BE2C (cell line): ENCODE data around the gene STX18.

Source experiments
- DNase-seq: peaks from one replicate; pipeline ENCODE4 v3.0.0-alpha.2; 2020
- H3K27me3 ChIP-seq: fragments of 250-450 bp; sonication (Bioruptor Pico); 2 replicates; pipeline ENCODE4 v1.5.1; 2020; ENCODE audit warnings: mild to moderate bottlenecking
- H3K36me3 ChIP-seq: fragments of 250-450 bp; sonication (Bioruptor Pico); 2 replicates; pipeline ENCODE4 v1.5.1; 2020; ENCODE audit warnings: mild to moderate bottlenecking
- H3K4me1 ChIP-seq: fragments of 250-450 bp; sonication (Bioruptor Pico); 2 replicates; pipeline ENCODE4 v1.5.1; 2020
- H3K4me3 ChIP-seq: 2 replicates; pipeline ENCODE4 v1.5.1; 2011; ENCODE audit warnings: low read depth, low read length
- H3K9me3 ChIP-seq: fragments of 250-450 bp; sonication (Bioruptor Pico); 2 replicates; pipeline ENCODE4 v1.5.1; 2020
- CTCF ChIP-seq: IDR thresholded peaks from 2 replicates; pipeline ENCODE4 v1.5.1; 2012; ENCODE audit warnings: mild to moderate bottlenecking, low read depth, low read length

Gene STX18

GRCh38 chr4:4533461-4534169 lies 8.2 kb downstream of the STX18 start:
- H3K4me3 ChIP-seq: no peak overlapping the region
- no peak for TF ChIP-seq CTCF
- DNase-seq: no peak
- no peaks in the 10 kb centered on the region for H3K27me3 ChIP-seq
- no peaks in the 10 kb centered on the region for H3K4me1 ChIP-seq
- no peaks in the 10 kb centered on the region for H3K36me3 ChIP-seq
- no peaks in the 10 kb centered on the region for H3K9me3 ChIP-seq

DNA sequence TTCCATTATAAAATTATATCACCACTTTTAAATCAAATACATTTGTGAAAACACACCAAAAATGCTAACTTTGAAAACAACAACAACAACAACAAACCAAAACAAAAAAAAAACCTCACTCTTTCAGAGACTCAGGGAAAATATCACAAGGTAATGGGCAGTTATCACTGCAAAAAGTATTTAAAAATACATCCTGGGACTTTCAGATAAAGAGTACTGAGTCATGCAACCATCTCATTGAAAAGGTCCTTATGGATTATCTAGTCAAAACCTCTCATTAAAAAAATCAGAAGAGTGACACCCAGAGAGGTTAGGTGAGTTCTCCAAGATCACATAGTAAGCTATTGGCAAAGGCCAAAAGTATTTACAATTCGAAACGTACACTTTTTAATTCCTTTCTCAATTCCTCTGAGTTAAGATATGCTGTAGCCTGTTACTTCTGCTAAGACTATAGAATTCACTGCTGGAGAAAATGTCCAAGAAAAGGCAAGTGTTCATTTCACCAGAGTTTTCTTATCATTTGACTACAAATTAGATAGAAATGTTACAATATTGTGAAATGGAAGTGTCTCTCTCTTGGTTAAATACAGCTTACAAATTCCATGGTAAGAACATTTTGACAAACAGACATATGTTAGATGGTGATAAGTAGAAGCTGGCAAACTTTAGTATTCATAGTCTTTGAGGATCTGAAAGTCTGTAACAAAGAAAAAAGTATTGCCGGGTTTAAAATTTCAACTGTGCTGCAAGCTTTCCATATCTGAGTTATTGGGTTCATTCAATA lies 9.3 kb downstream of the STX18 start:
- Histone ChIP-seq H3K4me1 (no peaks in the 10 kb centered on the region), H3K9me3 (no peaks in the 10 kb centered on the region), H3K4me3 (no peak overlapping the region), H3K27me3 (no peaks in the 10 kb centered on the region), H3K36me3 (no peaks in the 10 kb centered on the region)
- TF ChIP-seq CTCF: no peak
- DNase-seq: no peak

GRCh38 chr4:4529392-4529791 lies 12.5 kb downstream of the STX18 start:
- no peaks in the 10 kb centered on the region for H3K9me3 ChIP-seq
- H3K27me3 ChIP-seq: no peaks in the 10 kb centered on the region
- no peaks in the 10 kb centered on the region for H3K4me1 ChIP-seq
- TF ChIP-seq CTCF: no peak
- no peaks in the 10 kb centered on the region for H3K36me3 ChIP-seq
- H3K4me3 ChIP-seq: no peak overlapping the region
- no peak for DNase-seq

GRCh38 chr4:4526401-4526800 lies 15.4 kb downstream of the STX18 start:
- Histone ChIP-seq H3K9me3 (no peaks in the 10 kb centered on the region), H3K27me3 (no peaks in the 10 kb centered on the region), H3K36me3 (no peaks in the 10 kb centered on the region), H3K4me1 (no peaks in the 10 kb centered on the region), H3K4me3 (no peak overlapping the region)
- DNase-seq: no peak
- TF ChIP-seq CTCF: no peak

- H3K4me3 ChIP-seq: no peak overlapping the region
- H3K36me3 ChIP-seq: no peaks in the 10 kb centered on the region
- H3K27me3 ChIP-seq: no peaks in the 10 kb centered on the region
- DNase-seq: no peak
- H3K9me3 ChIP-seq: no peaks in the 10 kb centered on the region
- TF ChIP-seq CTCF: no peak
- no peaks in the 10 kb centered on the region for H3K4me1 ChIP-seq
These were observed 17.5 kb downstream of the STX18 start for GRCh38 chr4:4524364-4524763.

- no peak for DNase-seq
- Histone ChIP-seq H3K36me3 (no peaks in the 10 kb centered on the region), H3K27me3 (no peaks in the 10 kb centered on the region), H3K4me3 (no peak overlapping the region), H3K9me3 (no peaks in the 10 kb centered on the region), H3K4me1 (no peaks in the 10 kb centered on the region)
- TF ChIP-seq CTCF: no peak
These were observed 20.1 kb downstream of the STX18 start for GRCh38 chr4:4521731-4522130.
